Stimulated activated CD4-positive, alpha-beta T cell treated with anti-CD3 and anti-CD28 coated beads, TNF-alpha, amount 100 ng/mL, for 1 hour (primary cell): ENCODE measurements around the gene PDE3A.
"Not testable (repeated sequence)": the region's sequence is repeated elsewhere in the genome, so short reads cannot be mapped to it uniquely, and the experiment has no call there.

Experiments used
- DNase-seq, 3 donors: peaks; one replicate each; pipeline ENCODE4 v3.0.0-alpha.2; 2020; ENCODE audit warnings: low read depth in 3 of 3, low spot score in 1 of 3

Gene PDE3A

DNA sequence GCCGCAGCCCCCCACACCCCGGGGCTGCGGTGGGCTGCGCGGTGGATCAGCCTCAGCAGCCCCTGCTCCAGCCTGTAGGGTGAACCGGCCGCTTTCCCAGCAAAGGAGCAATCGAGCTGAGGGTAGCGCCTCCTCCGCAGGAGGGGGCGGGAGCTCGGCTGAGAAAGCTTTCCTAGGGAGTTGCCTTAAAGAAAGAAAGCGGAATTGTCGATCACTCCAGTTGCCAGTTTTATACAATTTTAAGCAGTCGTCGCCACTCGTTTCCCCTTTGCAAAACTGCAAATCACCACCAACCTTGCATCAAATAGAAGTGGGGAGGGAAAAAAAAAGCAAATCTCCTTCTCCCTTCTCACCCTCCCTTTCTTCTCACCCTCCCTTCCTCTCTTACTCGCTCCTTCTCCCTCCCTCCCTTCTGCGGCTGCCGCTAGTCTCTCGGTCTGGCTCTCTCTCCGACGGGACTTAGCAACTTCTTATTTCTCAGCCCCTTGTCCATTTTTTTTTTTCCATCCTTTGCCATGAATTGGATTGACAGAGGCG, at the start of gene PDE3A:
TSS of gene PDE3A (plus strand) at position 424 of the 537 bp plus-strand sequence. CDS start 748 bp downstream, outside the sequence.
- DNase-seq: no peak

DNA sequence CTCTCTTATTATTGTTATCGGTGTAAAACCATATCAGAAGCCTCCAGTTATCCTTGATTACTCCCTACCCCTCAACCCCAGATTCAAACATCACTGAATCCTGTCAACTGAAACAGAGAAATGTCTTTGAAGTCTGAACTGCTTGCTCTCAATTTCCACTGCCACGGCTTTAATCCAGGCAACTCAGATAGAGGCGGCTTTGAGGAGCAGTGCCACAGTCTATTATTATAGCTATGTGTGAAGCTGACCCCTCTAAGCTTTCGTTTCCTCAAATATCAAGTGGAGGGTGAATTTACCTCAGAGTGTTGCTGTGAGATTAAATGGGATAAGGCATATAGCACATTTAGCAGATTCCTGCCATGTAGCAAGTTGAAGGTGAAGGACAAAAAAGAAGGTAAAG, 49.0 kb upstream of the PDE3A start:
- DNase-seq: no peak

- no peak for DNase-seq
Measured at GRCh38 chr12:20320552-20320951, 47.8 kb upstream of the PDE3A start.

DNA sequence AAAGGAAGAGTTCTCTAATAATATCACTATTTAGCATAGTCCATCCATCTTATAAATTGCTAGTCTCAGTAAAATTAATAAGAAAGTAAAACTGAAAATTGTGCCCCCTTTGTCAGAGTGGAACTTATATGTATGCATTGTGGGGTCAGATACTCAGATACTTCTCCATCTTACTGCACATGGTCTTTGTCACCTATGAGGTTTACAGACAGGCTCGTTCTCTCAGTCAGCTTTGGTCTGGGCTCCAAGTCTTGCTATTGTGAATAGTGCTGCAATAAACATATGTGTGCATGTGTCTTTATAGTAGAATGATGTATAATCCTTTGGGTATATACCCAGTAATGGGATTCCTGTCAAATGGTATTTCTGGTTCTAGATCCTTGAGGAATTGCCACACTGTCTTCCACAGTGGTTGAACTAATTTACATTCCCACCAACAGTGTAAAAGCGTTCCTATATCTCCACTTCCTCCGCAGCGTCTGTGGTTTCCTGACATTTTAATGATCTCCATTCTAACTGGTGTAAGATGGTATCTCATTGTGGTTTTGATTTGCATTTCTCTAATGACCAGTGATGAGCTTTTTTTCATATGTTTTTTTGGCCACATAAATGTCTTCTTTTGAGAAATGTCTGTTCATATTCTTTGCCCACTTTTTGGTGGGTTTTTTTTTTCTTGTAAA, 37.4 kb upstream of the PDE3A start:
- not testable (repeated sequence) for DNase-seq

GRCh38 chr12:20339060-20339459, 29.3 kb upstream of the PDE3A start:
- no peak for DNase-seq

DNA sequence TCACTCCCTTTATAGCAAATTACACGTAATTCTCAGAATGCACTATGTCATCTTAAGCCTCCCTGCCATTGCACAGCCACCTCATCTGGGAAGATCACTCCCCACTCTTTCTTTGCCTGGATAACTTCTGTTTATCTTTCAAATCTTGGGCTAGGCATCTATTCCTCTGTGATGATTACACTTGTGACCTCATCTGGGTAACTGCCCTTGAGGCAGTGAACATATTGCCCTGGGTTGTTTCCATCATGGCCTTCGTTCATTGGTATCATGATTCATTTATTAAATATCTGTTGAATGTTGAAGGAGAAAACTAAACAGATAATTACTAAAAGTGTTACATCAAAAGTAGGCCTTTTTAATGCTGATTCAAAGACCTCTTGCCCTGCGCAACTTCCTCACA, 26.2 kb upstream of the PDE3A start:
- DNase-seq: no peak

- DNase-seq: no peak
Measured at GRCh38 chr12:20345866-20346265, 22.5 kb upstream of the PDE3A start.

DNA sequence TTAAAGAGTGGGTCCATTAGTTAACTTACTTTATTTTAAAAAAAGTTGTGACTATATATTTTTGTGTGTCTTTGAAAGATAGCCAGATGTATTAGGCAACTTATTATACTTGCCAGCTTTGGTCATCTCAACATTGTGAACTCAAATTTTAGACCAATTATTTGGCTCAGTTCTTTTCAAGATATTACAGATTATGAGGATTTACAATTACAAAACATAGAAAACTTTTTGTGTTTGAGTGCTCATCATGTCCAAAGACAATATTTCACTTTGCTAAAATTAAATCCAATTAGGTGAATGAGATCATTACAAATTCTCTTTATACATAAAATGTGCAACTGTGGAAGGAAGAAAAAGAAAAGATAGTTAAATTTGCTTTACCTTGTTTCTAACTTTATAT, 18.3 kb upstream of the PDE3A start:
- no peak for DNase-seq

GRCh38 chr12:20350495-20350894, 17.8 kb upstream of the PDE3A start:
- DNase-seq: no peak

DNA sequence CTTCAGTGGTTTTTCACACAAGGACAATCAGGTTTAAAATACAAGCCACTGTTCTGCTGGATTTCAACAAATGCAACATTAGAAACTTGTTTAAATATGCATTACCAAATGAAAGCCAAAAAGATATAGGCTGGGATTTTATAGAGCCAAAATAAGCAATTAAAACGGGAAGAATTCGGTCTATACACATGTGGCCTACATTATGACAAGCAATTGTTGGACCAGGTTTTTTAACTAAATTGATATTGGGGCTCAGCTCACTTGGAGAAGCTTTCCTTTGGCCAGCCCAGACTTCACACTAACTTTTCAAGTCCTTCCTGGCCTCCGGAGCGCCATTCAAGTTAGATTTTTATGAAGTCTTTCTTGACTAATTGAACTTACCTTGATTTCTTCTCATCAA, 16.9 kb upstream of the PDE3A start:
- no peak for DNase-seq

- no peak for DNase-seq
Measured at GRCh38 chr12:20356048-20356447, 12.3 kb upstream of the PDE3A start.

- DNase-seq: no peak
Measured at GRCh38 chr12:20360407-20360806, 7.9 kb upstream of the PDE3A start.

DNA sequence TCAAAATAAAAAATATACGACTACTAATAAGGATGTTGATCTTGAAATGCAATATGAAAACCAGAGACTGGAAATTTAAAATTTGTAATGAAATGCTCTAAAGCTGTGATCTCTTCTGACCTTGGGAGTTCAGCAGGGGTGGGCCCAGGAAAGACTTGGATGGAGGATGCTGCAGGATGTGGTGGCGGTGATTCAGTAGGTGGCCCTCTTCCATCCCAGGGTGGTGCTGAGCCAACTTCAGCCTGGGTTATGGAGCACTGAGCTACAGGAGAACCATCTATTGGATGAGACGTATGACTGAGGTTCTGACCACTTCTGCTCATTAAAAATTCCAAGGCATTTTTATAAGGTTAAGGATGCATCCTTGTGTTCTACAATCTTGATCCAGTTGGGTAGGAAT, 6.9 kb upstream of the PDE3A start:
- DNase-seq: no peak

GRCh38 chr12:20364501-20364900, 3.8 kb upstream of the PDE3A start:
- DNase-seq: no peak

GRCh38 chr12:20366776-20367409, 1.4 kb upstream of the PDE3A start:
- DNase-seq: no peak

- DNase-seq: no peak
Measured at GRCh38 chr12:20367583-20368113, 689 bp upstream of the PDE3A start.

DNA sequence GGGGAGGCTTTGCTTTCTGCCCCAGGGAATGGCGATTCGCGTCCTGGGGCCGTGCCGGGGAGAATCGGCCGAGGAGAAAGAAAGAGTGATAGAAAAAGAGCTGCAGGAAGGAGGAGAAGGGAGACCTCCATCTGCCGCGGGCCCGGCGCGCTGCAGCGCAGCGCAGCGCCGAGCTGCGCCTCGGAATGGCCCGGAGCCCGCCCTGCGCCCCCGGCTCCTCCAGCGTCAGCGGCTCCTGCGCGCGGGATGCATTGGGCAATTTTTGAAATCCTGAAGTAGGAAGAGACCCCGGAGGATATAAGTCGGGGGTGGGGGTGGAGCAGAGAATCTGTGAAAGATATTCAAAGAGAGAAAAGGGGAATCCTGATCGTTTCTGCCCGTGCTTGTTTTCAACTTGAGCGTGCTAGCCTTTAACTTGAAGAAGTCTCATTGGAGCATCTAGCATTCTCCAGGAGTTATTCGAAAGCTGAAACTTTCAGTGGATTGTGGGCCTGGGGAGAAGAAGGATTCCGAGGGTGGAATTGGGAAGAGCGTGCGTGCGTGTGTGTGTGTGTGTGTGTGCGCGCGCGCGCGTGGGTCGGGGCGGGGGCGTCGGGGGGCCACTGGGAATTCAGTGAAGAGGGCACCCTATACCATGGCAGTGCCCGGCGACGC, 441 bp downstream of the PDE3A start:
- DNase-seq: no peak

DNA sequence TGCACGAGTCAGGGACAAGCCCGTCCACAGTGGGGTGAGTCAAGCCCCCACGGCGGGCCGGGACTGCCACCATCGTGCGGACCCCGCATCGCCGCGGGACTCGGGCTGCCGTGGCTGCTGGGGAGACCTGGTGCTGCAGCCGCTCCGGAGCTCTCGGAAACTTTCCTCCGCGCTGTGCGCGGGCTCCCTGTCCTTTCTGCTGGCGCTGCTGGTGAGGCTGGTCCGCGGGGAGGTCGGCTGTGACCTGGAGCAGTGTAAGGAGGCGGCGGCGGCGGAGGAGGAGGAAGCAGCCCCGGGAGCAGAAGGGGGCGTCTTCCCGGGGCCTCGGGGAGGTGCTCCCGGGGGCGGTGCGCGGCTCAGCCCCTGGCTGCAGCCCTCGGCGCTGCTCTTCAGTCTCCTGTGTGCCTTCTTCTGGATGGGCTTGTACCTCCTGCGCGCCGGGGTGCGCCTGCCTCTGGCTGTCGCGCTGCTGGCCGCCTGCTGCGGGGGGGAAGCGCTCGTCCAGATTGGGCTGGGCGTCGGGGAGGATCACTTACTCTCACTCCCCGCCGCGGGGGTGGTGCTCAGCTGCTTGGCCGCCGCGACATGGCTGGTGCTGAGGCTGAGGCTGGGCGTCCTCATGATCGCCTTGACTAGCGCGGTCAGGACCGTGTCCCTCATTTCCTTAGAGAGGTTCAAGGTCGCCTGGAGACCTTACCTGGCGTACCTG, 1.1 kb downstream of the PDE3A start:
- DNase-seq: no peak

- DNase-seq: no peak
Measured at GRCh38 chr12:20370014-20370386, 1.7 kb downstream of the PDE3A start.

GRCh38 chr12:20370866-20371519, 2.7 kb downstream of the PDE3A start:
- no peak for DNase-seq
